Measurements from ENCODE around the gene MPP2.

The MPP2 gene

DNA sequence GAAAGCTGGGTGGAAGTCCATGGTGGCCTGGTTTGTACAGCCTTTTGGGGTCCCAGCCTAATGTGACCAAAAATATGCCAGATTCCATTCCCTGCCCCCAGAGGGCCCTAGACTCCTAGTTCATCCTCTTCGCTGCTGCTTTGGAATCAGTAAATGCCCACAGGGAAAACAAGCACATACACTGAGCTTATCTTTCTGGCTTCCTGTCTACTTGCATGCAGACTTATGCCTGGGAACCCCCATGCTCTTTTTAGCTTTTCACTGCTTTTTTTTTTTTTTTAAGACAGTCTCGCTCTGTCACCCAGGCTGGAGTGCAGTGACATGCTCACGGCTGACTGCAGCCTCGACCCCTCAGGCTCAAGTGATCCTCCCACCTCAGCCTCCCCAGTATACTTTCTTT lies 66.5 kb downstream of the MPP2 start:
- POLR2A ChIA-PET (ENCODE audit: low non-redundant PET), result no interaction called here
- DNase-seq (ENCODE audit: low spot score), result no peak
- TF ChIP-seq, protein P1, sequence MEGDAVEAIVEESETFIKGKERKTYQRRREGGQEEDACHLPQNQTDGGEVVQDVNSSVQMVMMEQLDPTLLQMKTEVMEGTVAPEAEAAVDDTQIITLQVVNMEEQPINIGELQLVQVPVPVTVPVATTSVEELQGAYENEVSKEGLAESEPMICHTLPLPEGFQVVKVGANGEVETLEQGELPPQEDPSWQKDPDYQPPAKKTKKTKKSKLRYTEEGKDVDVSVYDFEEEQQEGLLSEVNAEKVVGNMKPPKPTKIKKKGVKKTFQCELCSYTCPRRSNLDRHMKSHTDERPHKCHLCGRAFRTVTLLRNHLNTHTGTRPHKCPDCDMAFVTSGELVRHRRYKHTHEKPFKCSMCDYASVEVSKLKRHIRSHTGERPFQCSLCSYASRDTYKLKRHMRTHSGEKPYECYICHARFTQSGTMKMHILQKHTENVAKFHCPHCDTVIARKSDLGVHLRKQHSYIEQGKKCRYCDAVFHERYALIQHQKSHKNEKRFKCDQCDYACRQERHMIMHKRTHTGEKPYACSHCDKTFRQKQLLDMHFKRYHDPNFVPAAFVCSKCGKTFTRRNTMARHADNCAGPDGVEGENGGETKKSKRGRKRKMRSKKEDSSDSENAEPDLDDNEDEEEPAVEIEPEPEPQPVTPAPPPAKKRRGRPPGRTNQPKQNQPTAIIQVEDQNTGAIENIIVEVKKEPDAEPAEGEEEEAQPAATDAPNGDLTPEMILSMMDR (conservative IDR thresholded peaks at IDR 0.05; ENCODE audit: low read depth), result no peak
- no peak overlapping the region for H3K27ac ChIP-seq
- CTCF ChIA-PET, result interaction anchor here (0.6 to 1.1 kb wide), 3 partner anchors 154 to 692 kb away, joined by 3 to 6 read pairs (median 3); no protein-coding TSS in a partner anchor

DNA sequence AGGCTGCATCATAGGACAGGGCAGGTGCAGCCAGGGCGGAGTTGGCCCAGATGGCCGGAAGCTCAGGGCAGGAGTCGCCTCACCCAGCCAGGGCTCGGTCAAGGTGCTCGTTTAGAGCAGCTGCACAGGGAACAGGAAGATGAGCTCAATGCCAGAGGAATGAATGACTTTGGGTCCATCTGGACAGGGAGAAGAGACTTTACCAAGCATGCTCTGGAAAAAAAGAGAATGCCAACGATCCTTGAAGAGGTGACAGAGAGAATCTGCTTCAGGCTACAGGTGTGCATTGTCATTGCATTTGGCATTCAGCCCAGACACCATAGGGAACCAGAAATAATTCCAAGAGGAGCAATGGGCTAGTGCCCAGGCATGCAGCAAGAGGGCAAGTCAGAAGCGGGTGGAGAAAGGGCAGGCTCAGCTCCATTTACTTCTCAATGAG lies 67.6 kb downstream of the MPP2 start:
- TF ChIP-seq, protein P1 (conservative IDR thresholded peaks at IDR 0.05; ENCODE audit: low read depth), result no peak
- peak overlapping the region; percentile 66 for H3K27ac ChIP-seq
- ChIA-PET POLR2A (ENCODE audit: low non-redundant PET) (interaction anchor here (0.5 kb wide), 1 partner anchor 184 kb away, joined by 3 read pairs; no protein-coding TSS in a partner anchor), CTCF (no interaction called here)
- DNase-seq (ENCODE audit: low spot score), result peak; percentile 20

DNA sequence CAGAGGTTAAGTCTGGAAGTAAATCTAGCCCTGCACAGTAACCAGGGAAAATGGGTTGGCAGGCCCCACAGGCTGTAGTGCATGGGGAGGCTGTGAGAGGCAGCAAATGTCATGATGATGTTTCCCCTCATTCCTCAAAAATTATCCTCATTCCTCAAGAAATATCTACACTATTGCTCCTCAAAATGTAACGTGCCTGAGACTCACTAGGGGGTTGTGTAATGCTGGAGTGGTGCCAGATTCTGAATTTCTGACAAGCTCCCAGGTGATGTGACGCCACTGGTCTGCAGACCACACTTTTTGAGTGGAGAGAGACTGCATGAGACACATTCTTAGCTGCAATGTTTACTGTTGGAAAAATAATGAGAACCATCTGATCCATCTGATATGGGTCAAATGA lies 73.2 kb downstream of the MPP2 start:
- TF ChIP-seq, protein P1 (conservative IDR thresholded peaks at IDR 0.05; ENCODE audit: low read depth), result no peak
- ChIA-PET POLR2A (ENCODE audit: low non-redundant PET) (no interaction called here), CTCF (no interaction called here)
- DNase-seq (ENCODE audit: low spot score), result no peak
- H3K27ac ChIP-seq, result no peak overlapping the region

DNA sequence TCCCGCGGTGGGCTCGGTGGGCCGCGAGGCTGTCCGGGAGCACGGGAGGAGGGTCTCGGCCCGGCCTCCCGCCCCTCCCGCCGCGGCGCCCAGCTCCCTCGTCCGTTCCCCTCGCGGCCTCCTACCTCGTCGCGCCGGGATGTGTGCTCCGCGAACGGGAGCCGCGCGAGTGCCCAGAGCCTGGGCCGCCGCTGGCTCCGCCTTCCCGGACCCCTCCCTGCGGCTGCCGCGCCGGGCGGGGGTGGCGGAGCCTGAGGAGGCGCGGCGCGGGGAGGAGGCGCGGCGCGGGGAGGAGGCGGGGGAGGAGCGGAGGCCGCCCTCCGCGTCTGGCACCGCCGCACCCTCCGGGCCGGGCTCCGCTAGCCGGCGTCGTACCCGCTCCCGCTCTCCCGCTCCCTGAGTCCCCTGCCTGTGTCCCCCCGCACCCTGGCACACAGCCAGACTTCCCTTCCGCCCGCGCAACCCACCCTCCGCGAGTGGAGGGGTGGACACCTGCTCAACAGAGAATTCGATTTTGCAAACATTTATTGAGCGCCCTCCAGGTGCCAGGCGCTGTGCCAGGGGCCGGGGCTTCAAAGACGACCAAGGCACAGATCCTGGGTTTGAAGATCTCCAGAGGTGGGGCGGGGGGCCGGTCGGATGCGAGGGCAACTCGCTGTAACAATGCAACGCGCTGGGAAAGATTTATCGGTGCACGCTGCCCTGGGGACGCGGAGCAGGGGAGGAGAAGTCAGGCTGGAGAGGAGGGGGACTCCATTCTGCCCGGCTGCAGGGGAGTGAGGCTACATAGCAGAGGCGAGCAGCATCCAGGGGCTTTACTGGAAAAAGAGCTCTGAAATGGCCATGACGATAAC lies 74.1 kb downstream of the MPP2 start, which contains the start of gene MPP3:
MPP3 (minus strand) TSS at position 171 of the 854 bp plus-strand sequence. CDS start 1,240 bp downstream, outside the sequence.
- H3K27ac ChIP-seq, result peak within 1 kb of the TSS; percentile 70
- TF ChIP-seq, protein P1 (conservative IDR thresholded peaks at IDR 0.05; ENCODE audit: low read depth), result no peak
- CTCF ChIA-PET, result interaction anchor here (1.5 kb wide), 1 partner anchor 13 kb away, joined by 3 read pairs; no protein-coding TSS in a partner anchor
- peak; percentile 91 for DNase-seq (ENCODE audit: low spot score)
- POLR2A ChIA-PET (ENCODE audit: low non-redundant PET), result no interaction called here

DNA sequence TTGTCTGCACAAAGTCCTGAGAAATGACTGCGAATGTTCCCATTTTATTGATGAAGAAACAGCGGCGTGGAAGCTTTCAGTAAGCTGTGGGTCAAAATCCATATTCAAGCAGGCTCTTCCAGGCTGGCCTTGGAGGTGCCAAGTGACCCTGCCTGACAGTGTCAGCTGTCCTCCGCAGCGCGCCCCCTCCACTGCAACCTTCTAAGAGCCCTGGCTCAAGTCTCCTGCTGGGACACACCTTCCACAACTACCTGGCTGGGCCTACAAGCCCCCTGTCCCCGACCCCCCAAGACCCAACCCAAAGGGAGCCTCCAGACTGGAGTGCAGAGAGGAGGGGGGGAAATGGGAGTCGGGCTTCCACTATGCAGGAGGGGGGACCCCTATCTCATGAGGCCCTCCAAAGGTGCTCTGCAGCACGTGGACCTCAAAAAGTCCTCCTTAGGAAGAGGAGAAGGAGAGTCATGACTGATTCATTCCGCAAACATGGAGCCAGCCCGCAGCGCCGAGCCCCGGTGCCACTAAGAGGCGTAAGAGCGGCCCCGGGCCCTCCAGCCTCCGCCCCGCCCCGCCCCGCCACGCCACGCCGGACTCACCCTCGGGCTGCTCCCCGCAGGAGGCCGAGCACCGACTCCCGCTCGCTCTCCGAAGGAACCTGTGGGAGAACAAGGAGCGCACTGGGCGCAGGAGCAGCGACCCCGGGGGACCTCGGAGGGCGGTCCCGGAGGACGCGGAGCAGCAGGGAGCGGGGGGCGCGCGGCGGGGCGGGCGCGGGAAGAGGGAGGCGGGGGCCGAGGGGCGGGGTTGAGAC lies 75.0 kb downstream of the MPP2 start:
- H3K27ac ChIP-seq, result peak overlapping the region; percentile 70
- ChIA-PET POLR2A (ENCODE audit: low non-redundant PET) (no interaction called here), CTCF (interaction anchor here (0.5 to 1.5 kb wide), 2 partner anchors 14 to 42 kb away, joined by 3 to 8 read pairs; no protein-coding TSS in a partner anchor)
- TF ChIP-seq, protein P1 (conservative IDR thresholded peaks at IDR 0.05; ENCODE audit: low read depth), result no peak
- DNase-seq (ENCODE audit: low spot score), result peak; percentile 85

DNA sequence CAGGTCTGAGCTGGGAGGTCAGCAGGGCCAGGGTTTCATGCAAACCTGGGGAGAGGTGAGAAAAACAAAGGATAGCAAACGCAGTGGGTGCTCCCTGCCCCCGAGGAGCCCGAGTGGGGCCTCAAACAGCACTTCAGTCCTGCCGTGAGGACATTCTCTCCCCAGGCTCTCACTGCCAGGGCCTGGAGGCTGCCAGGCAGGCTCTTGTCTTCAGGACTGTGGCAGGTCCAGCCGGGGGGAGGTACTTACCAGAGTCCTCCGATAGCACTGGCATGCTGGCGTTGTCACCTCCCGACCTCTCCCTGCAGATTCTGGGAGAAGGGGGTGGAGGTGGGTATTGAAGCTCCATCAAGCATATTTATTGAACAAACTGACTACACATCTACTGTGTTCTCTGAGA lies 75.7 kb downstream of the MPP2 start:
- H3K27ac ChIP-seq, result peak overlapping the region; percentile 70; the same call in 1 of the 2 replicates
- POLR2A ChIA-PET (ENCODE audit: low non-redundant PET), result interaction anchor here (0.6 kb wide), 1 partner anchor 53 kb away, joined by 3 read pairs; the partner anchor contains the start of gene DUSP3
- CTCF ChIA-PET, result interaction anchor here (0.5 kb wide), 1 partner anchor 41 kb away, joined by 8 read pairs; no protein-coding TSS in a partner anchor
- TF ChIP-seq, protein P1 (conservative IDR thresholded peaks at IDR 0.05; ENCODE audit: low read depth), result no peak
- no peak for DNase-seq (ENCODE audit: low spot score)

All from RWPE1 (cell line).